Stimulated activated CD4-positive, alpha-beta T cell treated with anti-CD3 and anti-CD28 coated beads, TNF-alpha, amount 100 ng/mL, for 4 hours (primary cell): ENCODE measurements around the gene PYURF.

Experiments
- DNase-seq, 3 experiments: peaks; one replicate each; pipeline ENCODE4 v3.0.0-alpha.2; 2020; ENCODE audit warnings: low read depth in 3 of 3

PYURF gene, protein sequence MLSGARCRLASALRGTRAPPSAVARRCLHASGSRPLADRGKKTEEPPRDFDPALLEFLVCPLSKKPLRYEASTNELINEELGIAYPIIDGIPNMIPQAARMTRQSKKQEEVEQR

GRCh38 chr4:88523325-88524129, at the start of gene PYURF:
Gene PYURF, minus strand, starts transcription at chr4:88523776. Its CDS starts 76 bp downstream, at chr4:88523700.
- peak; percentile 46 to 78 (median 54) for DNase-seq

GRCh38 chr4:88570001-88570400, 46.4 kb upstream of the PYURF start:
- DNase-seq, result no peak

DNA sequence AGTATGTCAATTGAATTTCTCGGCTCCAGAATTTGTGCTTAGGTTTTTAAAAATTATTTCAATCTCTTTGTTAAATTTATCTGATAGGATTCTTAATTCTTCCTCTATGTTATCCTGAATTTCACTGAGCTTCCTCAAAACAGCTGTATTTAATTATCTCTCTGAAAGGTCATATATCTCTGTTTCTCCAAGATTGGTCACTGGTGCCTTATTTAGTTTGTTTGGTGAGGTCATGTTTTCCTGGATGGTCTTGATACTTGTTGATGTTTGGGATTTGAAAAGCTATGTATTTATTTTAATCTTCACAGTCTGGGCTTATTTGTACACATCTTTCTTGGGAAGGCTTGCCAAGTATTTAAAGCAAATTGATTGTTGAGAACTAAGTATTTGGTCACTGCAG, 44.0 kb upstream of the PYURF start:
- DNase-seq, result no peak

GRCh38 chr4:88549815-88550214, 26.2 kb upstream of the PYURF start:
- no peak for DNase-seq

DNA sequence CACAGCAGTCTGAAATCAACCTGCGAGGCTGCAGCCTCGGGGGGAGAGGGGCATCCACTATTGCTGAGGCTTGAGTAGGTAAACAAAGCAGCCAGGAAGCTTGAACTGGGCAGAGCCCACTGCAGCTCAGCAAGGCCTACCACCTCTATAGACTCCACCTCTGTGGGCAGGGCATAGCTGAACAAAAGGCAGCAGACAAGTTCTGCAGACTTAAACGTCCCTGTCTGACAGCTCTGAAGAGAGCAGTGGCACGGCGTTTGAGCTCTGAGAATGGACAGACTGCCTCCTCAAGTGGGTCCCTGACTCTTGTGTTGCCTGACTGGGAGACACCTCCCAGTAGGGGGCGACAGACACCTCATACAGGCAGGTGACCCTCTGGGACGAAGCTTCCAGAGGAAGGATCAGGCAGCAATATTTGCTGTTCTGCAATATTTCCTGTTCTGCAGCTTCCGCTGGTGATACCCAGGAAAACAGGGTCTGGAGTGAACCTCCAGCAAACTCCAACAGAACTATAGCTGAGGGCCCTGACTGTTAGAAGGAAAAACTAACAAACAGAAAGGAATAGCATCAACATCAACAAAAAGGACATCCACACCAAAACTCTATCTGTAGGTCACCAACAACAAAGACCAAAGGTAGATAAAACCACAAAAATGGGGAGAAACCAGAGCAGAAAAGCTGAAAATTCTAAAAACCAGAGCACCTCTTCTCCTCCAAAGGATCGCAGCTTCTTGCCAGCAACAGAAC, 15.9 kb upstream of the PYURF start:
- DNase-seq, result peak; percentile 52 to 63 (median 54)

GRCh38 chr4:88537709-88538108, 14.1 kb upstream of the PYURF start:
- no peak for DNase-seq

GRCh38 chr4:88535090-88535755, 11.6 kb upstream of the PYURF start:
- DNase-seq, result no peak

DNA sequence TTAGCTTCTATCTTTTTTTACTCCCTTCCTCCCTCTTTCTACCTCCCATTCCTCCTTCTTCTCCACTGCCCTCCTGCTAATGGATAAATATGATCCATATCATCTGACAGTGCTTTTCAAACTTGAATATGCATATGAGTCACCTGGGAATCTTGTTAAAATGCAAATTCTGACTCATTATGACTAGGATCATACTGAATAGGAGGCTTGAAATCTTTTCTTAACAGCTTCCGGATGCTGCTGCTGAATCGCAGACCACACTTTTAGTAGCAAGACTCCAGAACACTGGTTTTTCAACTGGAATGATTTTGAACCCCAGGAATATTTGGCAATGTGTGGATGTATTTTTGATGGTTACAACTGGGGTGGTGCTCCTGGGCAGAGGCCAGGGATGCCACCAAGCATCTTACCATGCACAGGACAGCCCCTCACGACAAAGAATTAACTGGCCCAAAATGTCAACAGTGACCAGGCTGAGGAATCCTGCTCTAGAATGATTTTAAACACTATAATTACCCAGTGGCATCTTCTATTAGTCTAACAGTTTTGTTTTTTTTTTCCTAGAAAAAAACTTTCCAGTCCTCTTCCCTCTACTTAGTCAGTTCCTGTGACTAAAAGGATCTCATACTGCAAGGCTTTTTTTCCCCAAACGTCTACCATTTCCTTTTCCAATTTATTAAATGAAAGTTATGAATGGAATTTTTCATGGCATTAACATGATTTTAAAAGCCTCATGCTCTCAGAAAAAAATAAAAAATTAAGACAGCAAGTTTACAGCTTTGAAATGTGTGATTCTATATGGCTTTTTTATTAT, 10.6 kb upstream of the PYURF start:
- no peak for DNase-seq

- no peak for DNase-seq
Measured at GRCh38 chr4:88533088-88533790, 9.7 kb upstream of the PYURF start.

DNA sequence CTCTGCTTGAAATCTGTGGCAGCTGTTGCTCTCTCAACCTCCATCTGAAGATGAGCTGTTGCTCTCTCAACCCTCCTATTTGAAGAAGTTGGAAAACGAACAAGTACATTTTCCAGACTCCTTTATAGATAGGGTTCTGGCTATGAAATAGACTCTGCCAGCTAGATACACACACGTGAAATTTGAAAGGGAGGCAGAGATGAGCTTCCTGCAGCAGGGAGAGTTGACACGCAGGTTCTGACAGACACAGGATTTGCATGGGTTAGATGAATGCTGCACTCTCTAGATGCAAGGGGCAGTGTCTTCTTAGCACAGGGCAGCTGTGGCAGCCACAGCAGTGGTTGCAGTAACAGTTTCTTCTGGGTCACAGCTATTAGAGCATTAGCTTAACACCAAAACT, 8.0 kb upstream of the PYURF start:
- DNase-seq, result no peak

DNA sequence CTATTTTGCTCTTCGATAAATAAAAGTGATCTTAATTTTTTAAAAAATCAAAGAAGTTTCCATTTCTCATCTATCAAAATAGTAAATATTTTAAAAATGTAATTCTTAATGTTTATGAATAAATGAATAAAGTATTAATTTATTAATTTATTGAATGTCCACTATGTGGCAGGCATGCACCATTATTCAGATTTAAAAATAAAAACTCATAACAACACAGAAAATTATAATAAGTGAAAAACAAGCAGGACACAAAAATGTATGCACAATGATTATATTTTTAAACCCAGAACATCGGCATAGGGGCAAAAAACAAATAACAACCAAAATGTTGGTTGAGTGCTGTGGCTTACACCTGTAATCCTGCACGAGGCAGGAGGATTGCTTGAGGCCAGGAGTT, 5.3 kb upstream of the PYURF start:
- DNase-seq, result no peak

DNA sequence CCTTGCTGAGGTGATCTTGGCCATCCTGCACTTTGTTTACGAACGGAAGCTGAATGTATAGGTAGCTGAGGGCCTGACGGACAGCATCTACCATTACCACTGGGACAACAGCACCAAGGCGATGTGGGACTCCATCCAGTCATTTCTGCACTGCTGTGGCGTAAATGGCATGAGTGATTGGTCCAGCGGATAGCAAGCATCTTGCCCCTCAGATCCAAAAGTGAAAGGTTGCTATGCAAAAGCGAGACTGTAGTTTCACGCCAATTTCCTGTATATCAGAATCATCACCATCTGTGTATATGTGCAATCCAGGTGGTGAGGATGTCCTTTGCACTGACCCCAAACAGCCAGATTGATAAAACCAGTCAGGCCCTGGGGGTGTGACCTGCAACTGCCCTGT, 4.2 kb upstream of the PYURF start:
- no peak for DNase-seq

DNA sequence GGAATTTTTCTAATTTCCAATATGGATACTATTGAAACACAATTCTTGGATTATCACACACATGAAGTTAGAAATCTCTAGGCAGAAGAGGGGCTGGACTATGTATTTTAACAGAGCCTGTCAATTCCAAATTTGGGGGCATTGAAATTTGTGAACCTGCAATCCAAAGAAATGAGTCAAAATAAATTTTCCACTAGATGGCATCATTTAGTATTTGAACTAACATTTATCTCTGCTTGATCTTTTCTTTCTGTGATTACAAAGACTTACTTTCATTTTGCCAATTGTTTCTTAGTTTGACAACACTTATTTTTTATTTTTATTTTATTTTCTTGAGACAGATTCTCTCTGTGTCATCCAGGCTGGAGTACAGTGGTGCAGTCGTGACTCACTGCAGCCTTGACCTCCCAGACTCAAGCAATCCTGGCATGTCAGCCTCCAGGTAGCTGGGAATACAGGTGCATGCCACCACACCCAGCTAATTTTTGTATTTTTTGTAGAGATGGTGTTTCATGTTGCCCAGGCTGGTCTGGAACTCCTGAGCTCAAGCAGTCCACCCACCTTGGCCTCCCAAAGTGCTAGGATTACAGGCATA, 2.7 kb upstream of the PYURF start:
- no peak for DNase-seq

- DNase-seq, result no peak
Measured at GRCh38 chr4:88524171-88524570, 595 bp upstream of the PYURF start.

DNA sequence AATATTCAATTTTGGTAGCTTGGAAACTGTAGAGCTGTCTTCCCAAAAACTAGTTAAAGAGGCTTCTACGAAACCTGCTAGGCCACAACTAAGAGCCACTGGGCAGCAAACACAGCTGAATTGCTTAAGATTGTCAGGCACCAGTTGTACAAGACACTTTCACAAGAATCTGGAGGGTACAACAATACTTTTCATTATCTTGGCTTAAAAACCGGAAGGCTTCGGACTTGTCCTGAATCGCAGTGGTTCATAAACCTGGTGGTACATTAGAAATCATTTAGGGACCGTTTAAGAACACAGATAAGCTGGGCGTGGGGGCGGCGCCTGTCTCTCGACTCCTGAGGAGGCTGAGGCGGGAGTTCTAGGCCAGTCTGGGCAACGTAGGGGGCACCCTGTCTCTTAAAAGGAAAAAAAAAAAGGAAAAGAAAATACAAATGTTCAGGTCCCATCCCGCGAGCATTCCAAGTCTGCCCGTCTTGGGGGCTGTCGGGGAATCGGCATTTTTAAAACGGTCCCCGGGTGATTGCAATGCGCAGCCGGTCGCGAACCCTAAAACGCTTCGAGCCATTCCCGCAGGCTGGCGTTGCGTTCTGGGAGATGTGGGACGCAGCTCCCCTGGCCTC, 763 bp downstream of the PYURF start:
- peak in 1 of 3 experiments; percentile 4 for DNase-seq

DNA sequence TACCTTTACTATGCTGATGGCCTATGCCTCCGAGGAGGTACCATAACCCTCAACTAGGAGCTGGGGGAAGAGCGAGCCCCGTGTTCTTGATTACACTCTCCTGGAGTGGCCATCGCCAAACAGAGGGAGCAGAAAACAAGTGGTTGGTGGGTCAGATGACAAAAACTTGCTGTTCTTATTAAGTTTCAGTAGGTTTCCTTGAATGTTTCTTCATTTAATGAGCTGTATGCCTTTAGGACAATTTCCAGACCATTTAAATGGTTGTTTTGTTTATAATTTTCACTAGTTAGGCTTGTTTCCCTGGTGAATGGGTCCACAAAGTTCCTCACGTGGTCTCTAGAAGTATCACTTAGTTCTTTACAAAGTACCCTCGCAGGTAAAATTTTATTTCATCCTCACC, 4.7 kb downstream of the PYURF start:
- DNase-seq, result no peak

GRCh38 chr4:88517825-88518224, 5.8 kb downstream of the PYURF start:
- DNase-seq, result no peak

GRCh38 chr4:88516746-88517145, 6.8 kb downstream of the PYURF start:
- DNase-seq, result no peak

GRCh38 chr4:88514557-88515511, 8.7 kb downstream of the PYURF start:
- no peak for DNase-seq
